Kidney epithelial cell (primary cell): ENCODE results near the gene JMJD7. TPM values are rescaled to one million over a fixed set of nuclear protein-coding genes. Genes with fewer than 3 reads are reported as not detected.

ENCODE experiments used
- DNase-seq: peaks from one replicate; pipeline ENCODE4 v3.0.0-alpha.2; 2010; ENCODE audit warnings: low read depth
- H3K27me3 ChIP-seq: 2 replicates; pipeline ENCODE4 v1.6.0; 2011; ENCODE audit warnings: low read length; ENCODE audit not compliant: control insufficient read depth, insufficient read depth
- H3K36me3 ChIP-seq: 2 replicates; pipeline ENCODE4 v1.5.1; 2011; ENCODE audit warnings: low read length; ENCODE audit not compliant: control insufficient read depth, insufficient read depth
- H3K4me3 ChIP-seq: 2 replicates; pipeline ENCODE4 v1.5.1; 2011; ENCODE audit warnings: low read depth, mild to moderate bottlenecking, control low read depth, low read length
- total RNA-seq: library from RNA; depleted of rRNA; stranded (reverse); fragments of >200 nt; gene quantifications from 2 replicates; pipeline ENCODE4 v1.2.3, GENCODE V29; 2015
- TF ChIP-seq, protein P1 (sequence below): IDR thresholded peaks from 2 replicates; pipeline ENCODE4 v1.5.1; 2011; ENCODE audit warnings: mild to moderate bottlenecking, moderate library complexity, low read length, control low read depth, inconsistent platforms; ENCODE audit not compliant: insufficient read depth, poor library complexity, severe bottlenecking

Gene JMJD7
- total RNA-seq, 1 donor from 2014 or later, result 14.0 TPM

- DNase-seq, result peak; percentile 82
- H3K27me3 ChIP-seq, result no peaks in the 10 kb centered on the region
- TF ChIP-seq, protein P1, sequence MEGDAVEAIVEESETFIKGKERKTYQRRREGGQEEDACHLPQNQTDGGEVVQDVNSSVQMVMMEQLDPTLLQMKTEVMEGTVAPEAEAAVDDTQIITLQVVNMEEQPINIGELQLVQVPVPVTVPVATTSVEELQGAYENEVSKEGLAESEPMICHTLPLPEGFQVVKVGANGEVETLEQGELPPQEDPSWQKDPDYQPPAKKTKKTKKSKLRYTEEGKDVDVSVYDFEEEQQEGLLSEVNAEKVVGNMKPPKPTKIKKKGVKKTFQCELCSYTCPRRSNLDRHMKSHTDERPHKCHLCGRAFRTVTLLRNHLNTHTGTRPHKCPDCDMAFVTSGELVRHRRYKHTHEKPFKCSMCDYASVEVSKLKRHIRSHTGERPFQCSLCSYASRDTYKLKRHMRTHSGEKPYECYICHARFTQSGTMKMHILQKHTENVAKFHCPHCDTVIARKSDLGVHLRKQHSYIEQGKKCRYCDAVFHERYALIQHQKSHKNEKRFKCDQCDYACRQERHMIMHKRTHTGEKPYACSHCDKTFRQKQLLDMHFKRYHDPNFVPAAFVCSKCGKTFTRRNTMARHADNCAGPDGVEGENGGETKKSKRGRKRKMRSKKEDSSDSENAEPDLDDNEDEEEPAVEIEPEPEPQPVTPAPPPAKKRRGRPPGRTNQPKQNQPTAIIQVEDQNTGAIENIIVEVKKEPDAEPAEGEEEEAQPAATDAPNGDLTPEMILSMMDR, result no peak
- H3K4me3 ChIP-seq, result no peak overlapping the region
- H3K36me3 ChIP-seq, result no peaks in the 10 kb centered on the region
These were observed 36.9 kb upstream of the JMJD7 start for GRCh38 chr15:41790756-41791546.

GRCh38 chr15:41791547-41791937 is 36.4 kb upstream of the JMJD7 start:
- no peak for DNase-seq
- Histone ChIP-seq H3K27me3 (no peaks in the 10 kb centered on the region), H3K4me3 (no peak overlapping the region), H3K36me3 (no peaks in the 10 kb centered on the region)
- TF ChIP-seq, protein P1, result no peak

GRCh38 chr15:41792000-41792637 is 35.8 kb upstream of the JMJD7 start:
- H3K36me3 ChIP-seq, result no peaks in the 10 kb centered on the region
- TF ChIP-seq, protein P1, result no peak
- no peak overlapping the region for H3K4me3 ChIP-seq
- no peaks in the 10 kb centered on the region for H3K27me3 ChIP-seq
- DNase-seq, result no peak

- Histone ChIP-seq H3K4me3 (no peak overlapping the region), H3K27me3 (no peaks in the 10 kb centered on the region), H3K36me3 (no peaks in the 10 kb centered on the region)
- TF ChIP-seq, protein P1, result no peak
- no peak for DNase-seq
These were observed 33.8 kb upstream of the JMJD7 start for GRCh38 chr15:41794081-41794480.

GRCh38 chr15:41795996-41796856 is 31.7 kb upstream of the JMJD7 start:
- Histone ChIP-seq H3K27me3 (no peaks in the 10 kb centered on the region), H3K36me3 (peaks cover 3% of the 10 kb centered on the region), H3K4me3 (no peak overlapping the region)
- TF ChIP-seq, protein P1, result no peak
- no peak for DNase-seq
